Ascending aorta (tissue), 2 donors: ENCODE data around the gene CNTNAP2. TPM values are rescaled to one million over a fixed set of nuclear protein-coding genes. Genes with fewer than 3 reads are reported as not detected.

Experiments
- DNase-seq, 2 donors: peaks; one replicate each; pipeline ENCODE4 v3.0.0-alpha.2; 2019; ENCODE audit warnings: low spot score in 2 of 2
- H3K27ac ChIP-seq, 2 donors: fragments of 200-600 bp; sonication (generic); one replicate each; pipeline ENCODE4 v1.5.1; 2016 to 2017; ENCODE audit warnings: mild to moderate bottlenecking in 1 of 2
- H3K27me3 ChIP-seq: fragments of 200-600 bp; sonication (generic); one replicate; pipeline ENCODE4 v1.5.1; 2017
- H3K36me3 ChIP-seq, 2 donors: fragments of 200-600 bp; sonication (generic); one replicate each; pipeline ENCODE4 v1.5.1; 2016
- H3K4me1 ChIP-seq, 2 donors: fragments of 200-600 bp; sonication (generic); one replicate each; pipeline ENCODE4 v1.5.1; 2016 to 2017; ENCODE audit warnings: mild to moderate bottlenecking in 1 of 2
- H3K4me3 ChIP-seq, 2 donors: fragments of 200-600 bp; sonication (generic); one replicate each; pipeline ENCODE4 v1.5.1; 2016 to 2017; ENCODE audit warnings: mild to moderate bottlenecking in 1 of 2
- H3K9me3 ChIP-seq, 2 donors: fragments of 200-600 bp; sonication (generic); one replicate each; pipeline ENCODE4 v1.5.1; 2016
- intact Hi-C: fragments of 100-400 bp; cut with DNase I; formaldehyde crosslinking; loops from one replicate; pipeline ENCODE4 v1.15.1; 2023
- total RNA-seq: library from RNA; depleted of rRNA; stranded (reverse); fragments of >200 nt; gene quantifications from one replicate; pipeline ENCODE4 v1.1.0, GENCODE V29; 2016
- TF ChIP-seq, protein P1 (sequence below), 3 experiments: fragments of 200-600 bp in 2 of 3; fragments of 450-650 bp in 1 of 3; sonication (generic) in 2 of 3; IDR thresholded peaks; one replicate each; pipeline ENCODE4 v1.5.1; 2016 to 2019; ENCODE audit warnings: antibody characterized with exemption in 3 of 3, mild to moderate bottlenecking in 1 of 3, moderate library complexity in 1 of 3

Gene CNTNAP2
- total RNA-seq, 1 donor from 2014 or later, result not detected

GRCh38 chr7:148334441-148334956 lies 2217.9 kb downstream of the CNTNAP2 start:
- Histone ChIP-seq H3K36me3 (no peaks in the 10 kb centered on the region), H3K9me3 (no peaks in the 10 kb centered on the region), H3K4me1 (no peaks in the 10 kb centered on the region), H3K4me3 (no peak overlapping the region), H3K27ac (no peak overlapping the region), H3K27me3 (no peaks in the 10 kb centered on the region)
- intact Hi-C loops, result no loop called here
- DNase-seq, result no peak
- TF ChIP-seq, protein P1, sequence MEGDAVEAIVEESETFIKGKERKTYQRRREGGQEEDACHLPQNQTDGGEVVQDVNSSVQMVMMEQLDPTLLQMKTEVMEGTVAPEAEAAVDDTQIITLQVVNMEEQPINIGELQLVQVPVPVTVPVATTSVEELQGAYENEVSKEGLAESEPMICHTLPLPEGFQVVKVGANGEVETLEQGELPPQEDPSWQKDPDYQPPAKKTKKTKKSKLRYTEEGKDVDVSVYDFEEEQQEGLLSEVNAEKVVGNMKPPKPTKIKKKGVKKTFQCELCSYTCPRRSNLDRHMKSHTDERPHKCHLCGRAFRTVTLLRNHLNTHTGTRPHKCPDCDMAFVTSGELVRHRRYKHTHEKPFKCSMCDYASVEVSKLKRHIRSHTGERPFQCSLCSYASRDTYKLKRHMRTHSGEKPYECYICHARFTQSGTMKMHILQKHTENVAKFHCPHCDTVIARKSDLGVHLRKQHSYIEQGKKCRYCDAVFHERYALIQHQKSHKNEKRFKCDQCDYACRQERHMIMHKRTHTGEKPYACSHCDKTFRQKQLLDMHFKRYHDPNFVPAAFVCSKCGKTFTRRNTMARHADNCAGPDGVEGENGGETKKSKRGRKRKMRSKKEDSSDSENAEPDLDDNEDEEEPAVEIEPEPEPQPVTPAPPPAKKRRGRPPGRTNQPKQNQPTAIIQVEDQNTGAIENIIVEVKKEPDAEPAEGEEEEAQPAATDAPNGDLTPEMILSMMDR (IDR thresholded peaks at IDR 0.05), result no peak

GRCh38 chr7:148334959-148335577 lies 2218.5 kb downstream of the CNTNAP2 start:
- Histone ChIP-seq H3K4me1 (no peaks in the 10 kb centered on the region), H3K9me3 (no peaks in the 10 kb centered on the region), H3K36me3 (no peaks in the 10 kb centered on the region), H3K27me3 (no peaks in the 10 kb centered on the region), H3K27ac (no peak overlapping the region), H3K4me3 (no peak overlapping the region)
- intact Hi-C loops, result no loop called here
- TF ChIP-seq, protein P1 (IDR thresholded peaks at IDR 0.05), result no peak
- no peak for DNase-seq

- no peak overlapping the region for H3K27ac ChIP-seq
- no peaks in the 10 kb centered on the region for H3K36me3 ChIP-seq
- no peak overlapping the region for H3K4me3 ChIP-seq
- intact Hi-C loops, result no loop called here
- DNase-seq, result no peak
- TF ChIP-seq, protein P1 (IDR thresholded peaks at IDR 0.05), result no peak
- no peaks in the 10 kb centered on the region for H3K27me3 ChIP-seq
- H3K9me3 ChIP-seq, result no peaks in the 10 kb centered on the region
- H3K4me1 ChIP-seq, result no peaks in the 10 kb centered on the region
Measured at GRCh38 chr7:148335790-148336189, 2219.2 kb downstream of the CNTNAP2 start.

DNA sequence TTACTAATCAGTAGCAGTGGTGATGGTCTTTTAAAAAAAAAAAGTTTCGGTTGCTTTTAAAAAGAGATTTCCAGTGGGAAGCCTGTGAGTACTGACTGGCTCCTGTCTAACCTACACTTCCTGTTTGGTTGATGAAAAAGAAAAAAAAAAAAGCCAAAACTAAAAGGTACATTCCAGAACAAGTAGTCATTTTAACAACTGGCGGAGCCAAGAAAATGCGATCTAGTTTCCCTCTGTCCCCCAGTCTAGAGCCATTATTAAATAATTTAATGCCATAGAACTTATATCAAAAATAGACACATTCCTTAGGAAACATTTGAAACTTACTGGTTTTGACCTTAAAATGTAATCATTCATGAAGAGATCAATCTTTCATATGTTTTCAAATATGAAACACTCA lies 2219.8 kb downstream of the CNTNAP2 start:
- DNase-seq, result no peak
- Histone ChIP-seq H3K27me3 (no peaks in the 10 kb centered on the region), H3K36me3 (no peaks in the 10 kb centered on the region), H3K9me3 (no peaks in the 10 kb centered on the region), H3K4me3 (no peak overlapping the region), H3K27ac (no peak overlapping the region), H3K4me1 (no peaks in the 10 kb centered on the region)
- intact Hi-C loops, result no loop called here
- TF ChIP-seq, protein P1 (IDR thresholded peaks at IDR 0.05), result no peak

DNA sequence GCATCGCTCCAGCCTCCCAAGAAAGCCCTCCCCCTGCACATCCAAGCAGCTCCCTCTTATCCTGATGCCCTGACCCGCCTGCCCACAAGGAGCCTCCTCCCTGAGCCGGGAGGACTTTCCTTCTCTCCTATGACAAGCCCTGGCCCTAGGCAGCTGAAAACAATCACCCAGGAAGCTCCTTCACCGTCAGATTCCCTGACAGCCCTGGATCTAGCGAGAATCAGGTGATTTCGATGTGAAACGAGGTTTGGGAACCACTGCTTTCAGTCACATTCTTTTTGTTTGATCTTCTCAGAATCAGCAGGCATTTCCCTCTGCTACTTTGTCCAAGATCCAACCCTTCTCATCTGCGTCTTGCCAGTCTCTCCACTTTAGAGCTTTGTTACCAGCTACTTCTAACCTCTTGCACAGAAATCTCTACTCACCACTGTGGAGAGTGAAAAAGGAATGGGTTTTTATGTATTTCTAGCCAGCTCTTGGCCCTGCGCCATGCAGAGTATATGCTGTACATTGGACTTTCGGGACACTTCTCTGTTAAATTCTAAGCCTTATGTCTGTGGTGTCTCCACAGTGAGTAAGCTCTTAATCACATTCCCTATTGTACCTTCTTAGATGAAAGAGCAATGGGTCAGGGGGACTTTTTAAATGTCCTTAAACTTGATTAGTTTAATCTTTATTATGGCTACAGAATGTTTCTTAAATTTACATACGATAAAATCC lies 2220.8 kb downstream of the CNTNAP2 start:
- no peak for DNase-seq
- H3K27me3 ChIP-seq, result no peaks in the 10 kb centered on the region
- TF ChIP-seq, protein P1 (IDR thresholded peaks at IDR 0.05), result no peak
- no peaks in the 10 kb centered on the region for H3K36me3 ChIP-seq
- no peaks in the 10 kb centered on the region for H3K4me1 ChIP-seq
- intact Hi-C loops, result no loop called here
- H3K9me3 ChIP-seq, result no peaks in the 10 kb centered on the region
- no peak overlapping the region for H3K4me3 ChIP-seq
- no peak overlapping the region for H3K27ac ChIP-seq
